Peyer's patch (tissue), 4 donors: Measurements from ENCODE around the gene NQO2.

Experiments
- POLR2A ChIP-seq, 2 donors: fragments of 450-650 bp; IDR thresholded peaks; one replicate each; pipeline ENCODE4 v1.5.1; 2017; ENCODE audit warnings: antibody characterized with exemption in 2 of 2, mild to moderate bottlenecking in 2 of 2, moderate library complexity in 2 of 2
- TF ChIP-seq, protein P1 (sequence below), 6 experiments: fragments of 450-650 bp in 4 of 6; fragments of 200-600 bp in 2 of 6; sonication (generic) in 1 of 6; IDR thresholded peaks; one replicate each; pipeline ENCODE4 v1.5.1; 2017 to 2019; ENCODE audit warnings: antibody characterized with exemption in 6 of 6, mild to moderate bottlenecking in 3 of 6, moderate library complexity in 1 of 6

- TF ChIP-seq, protein P1, sequence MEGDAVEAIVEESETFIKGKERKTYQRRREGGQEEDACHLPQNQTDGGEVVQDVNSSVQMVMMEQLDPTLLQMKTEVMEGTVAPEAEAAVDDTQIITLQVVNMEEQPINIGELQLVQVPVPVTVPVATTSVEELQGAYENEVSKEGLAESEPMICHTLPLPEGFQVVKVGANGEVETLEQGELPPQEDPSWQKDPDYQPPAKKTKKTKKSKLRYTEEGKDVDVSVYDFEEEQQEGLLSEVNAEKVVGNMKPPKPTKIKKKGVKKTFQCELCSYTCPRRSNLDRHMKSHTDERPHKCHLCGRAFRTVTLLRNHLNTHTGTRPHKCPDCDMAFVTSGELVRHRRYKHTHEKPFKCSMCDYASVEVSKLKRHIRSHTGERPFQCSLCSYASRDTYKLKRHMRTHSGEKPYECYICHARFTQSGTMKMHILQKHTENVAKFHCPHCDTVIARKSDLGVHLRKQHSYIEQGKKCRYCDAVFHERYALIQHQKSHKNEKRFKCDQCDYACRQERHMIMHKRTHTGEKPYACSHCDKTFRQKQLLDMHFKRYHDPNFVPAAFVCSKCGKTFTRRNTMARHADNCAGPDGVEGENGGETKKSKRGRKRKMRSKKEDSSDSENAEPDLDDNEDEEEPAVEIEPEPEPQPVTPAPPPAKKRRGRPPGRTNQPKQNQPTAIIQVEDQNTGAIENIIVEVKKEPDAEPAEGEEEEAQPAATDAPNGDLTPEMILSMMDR (IDR thresholded peaks at IDR 0.05) = no peak
- no peak for TF ChIP-seq POLR2A (IDR thresholded peaks at IDR 0.05)
Measured at GRCh38 chr6:2957696-2958330, 41.9 kb upstream of the NQO2 start.
